ENCODE data around the gene MEI1.
"Not testable (repeated sequence)": the region's sequence is repeated elsewhere in the genome, so short reads cannot be mapped to it uniquely, and the experiment has no call there.

MEI1 gene

DNA sequence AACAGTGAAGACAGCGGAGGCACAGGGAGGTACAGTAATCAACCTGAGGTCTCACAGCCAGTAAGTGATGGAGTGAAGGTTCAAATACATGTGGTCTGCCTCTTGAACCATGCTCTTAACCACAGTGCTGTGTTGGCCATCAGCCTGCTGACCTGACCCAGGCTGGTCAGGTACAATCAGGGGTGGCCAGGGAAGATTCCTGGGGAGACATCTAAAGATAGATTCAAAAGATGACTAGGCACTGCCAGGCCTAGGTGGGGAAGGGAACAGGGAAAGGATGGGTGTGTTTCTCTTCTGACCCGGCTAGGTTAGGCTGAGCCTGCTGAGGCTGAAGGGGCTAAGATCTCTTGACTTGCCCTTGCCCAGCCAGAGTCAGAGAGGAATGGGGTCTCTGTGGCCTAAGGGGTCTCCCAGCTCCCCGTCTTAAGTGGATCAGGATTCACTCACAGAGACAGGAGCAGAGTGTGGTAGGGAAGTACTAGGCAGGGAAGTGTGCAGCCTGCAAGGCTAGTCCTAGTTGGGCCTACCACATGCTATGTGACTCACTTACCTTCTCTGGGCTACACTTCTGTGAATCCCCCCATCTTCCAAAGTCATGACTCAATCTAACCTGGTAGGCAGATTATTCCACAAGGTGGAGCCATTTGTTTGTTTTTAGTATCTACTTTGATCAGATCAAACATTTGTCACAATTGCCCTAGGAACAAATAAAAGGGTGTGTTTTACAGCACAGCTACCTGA lies 123.2 kb downstream of the MEI1 start:
- no peak for DNase-seq (ENCODE audit: low read depth)

DNA sequence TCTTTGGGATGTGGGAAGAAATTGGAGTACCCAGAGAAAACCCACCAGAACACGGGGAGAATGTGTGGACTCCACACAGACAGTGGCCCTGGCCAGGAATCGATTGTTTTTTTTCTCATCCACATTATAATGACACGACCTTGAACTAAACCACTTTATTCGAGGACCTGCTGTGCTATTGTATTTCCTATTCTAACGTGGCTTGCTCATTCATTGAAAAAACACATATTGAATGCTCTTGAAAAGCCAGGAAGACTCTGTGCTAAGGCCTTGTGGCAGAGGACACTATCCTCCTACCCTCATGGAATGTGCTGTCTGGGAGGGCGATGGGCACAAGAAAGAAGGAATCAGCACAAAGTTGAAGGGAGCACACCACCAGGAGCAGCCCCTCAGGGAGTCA lies 124.5 kb downstream of the MEI1 start:
- no peak for DNase-seq (ENCODE audit: low read depth)

DNA sequence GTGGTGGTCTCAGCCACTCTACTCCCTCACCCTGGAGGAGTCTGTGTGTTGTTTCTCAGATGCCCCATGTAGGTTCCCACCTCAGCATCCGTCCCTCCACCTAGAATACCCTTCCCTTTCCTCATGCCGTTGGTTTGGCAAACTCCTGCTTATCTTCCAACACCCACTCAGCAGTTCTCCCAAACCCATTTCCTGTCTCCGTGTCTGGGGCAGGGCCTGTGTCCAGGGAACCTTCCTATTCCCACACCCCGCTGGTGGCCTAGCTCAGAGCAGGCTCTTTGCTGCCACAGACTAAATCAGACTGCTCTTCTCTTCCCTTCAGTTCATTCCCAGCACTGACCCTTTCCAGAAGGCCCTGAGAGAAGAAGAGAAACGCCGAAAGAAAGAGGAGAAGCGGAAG lies 126.1 kb downstream of the MEI1 start:
- no peak for DNase-seq (ENCODE audit: low read depth)

DNA sequence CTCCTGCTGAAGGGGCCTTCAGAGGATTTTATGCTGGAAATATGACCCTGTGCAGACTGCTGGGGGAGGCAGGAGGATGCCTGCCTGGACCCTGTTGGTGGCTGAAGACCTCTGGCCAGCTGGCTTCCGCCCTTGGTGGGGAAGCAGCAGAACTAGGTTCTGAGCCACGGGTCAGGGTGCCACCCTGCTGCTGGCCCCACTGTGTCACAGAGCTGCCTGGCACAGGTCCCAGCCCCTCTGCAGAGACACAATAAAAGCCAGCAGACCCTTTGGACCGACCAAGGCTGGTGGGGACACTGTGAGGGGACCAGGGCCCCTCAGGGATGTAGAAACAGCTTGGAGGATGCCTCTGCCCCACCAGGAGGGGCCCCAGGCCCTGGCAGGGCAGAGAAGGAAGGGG lies 126.7 kb downstream of the MEI1 start:
- no peak for DNase-seq (ENCODE audit: low read depth)

DNA sequence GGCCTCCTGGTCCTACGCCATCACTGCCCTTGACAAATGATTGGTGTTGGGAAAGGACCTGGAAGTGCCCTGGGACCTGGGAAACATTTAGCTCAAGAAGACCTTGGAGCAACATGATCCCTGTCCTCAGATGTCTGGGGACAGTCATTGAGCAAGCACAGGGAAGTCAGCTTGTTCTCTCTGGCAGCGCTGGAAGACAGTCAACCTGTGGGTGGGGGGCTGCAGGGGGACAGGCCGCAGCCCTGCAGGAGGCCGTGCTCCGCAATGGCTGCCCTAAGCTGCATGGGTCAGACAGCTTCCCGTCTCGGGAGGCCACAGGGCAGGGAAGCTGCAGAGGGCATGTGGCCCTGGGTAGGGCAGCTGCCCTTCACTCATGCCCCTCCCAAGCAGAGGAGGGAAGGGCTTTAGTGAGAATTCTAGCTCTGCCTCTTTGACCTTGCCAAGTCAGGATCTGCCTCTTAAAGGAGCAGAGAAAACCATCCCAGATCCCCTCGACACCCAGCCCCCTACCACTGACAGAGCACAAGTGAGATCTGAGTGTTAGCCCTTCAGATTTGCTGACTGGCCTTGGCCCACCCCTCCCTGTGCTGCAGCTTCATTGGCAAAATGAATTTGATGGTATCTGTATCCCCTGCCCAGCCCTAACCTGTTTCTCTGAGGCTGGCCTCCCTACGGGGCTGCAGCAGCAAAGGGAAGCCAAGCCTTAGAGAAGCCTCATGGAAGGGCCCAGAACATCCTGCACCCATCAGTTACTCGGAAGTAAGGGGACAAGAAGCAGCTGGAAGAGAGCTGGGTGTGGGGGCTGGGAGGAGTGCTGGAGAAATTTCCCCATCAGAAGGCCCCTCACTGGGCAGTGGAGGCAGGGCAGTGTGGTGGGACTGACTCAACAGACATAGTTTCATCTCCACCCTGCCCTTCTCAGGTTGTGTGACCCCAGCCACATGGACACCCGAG lies 127.4 kb downstream of the MEI1 start:
- DNase-seq (ENCODE audit: low read depth), result no peak

DNA sequence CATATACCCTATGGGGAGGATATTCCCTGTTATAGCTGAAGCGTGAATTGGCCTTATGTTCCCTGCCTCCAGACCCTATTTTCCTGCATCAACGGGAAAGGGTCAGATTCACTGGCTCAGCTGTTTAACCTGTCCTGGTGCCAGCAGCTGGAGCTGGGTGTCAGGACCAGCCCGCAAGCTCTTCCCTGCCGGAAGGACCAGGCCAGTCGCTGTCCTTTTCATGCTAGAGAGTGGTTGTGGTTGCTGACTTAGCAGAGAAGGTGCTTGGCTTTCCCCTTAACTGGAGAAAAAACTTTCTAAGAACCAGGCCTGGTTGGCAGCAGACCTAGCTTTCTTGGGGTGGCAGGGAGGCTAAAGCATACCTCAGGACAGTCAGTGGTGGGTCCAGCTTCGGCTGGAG lies 128.4 kb downstream of the MEI1 start:
- DNase-seq (ENCODE audit: low read depth), result no peak

DNA sequence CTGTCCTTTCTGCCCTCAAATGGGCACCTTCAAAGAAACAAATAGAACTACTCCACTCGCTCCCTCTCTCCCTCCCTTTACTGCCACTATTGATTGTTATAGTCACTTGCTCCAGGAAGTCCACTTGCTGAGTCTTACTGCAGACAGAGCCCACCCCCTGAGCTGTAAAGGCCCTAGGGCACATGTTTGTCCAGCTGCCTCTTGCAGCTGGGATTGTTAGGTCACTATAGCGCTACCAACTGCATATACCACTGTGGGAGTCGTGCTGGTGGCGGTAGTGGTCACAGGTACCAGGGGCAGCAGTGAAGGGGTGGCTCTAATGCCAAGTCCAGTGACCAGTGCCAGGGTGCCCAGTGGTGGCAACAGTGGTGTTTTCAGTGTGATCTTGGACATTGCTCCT lies 129.2 kb downstream of the MEI1 start:
- no peak for DNase-seq (ENCODE audit: low read depth)

DNA sequence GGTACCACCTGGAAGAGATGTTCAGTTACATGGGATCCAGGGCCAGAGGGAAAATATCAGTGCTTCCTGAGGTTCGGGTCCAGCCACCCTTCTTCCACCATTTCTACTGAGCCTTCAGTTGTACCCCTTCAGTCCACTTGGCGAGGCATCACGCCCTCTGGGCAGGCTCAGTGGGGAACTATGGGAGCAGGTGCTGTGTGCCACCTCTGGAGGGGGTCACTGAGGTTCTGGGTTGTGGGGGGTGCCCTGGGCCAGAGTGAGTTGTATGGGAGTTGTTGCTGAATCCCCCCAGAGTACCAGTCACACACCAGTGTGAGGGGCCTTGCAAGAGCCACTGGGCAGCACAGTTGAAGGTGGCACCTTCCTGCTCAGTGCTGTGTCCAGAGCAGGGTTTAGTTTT lies 130.9 kb downstream of the MEI1 start:
- DNase-seq (ENCODE audit: low read depth), result no peak

DNA sequence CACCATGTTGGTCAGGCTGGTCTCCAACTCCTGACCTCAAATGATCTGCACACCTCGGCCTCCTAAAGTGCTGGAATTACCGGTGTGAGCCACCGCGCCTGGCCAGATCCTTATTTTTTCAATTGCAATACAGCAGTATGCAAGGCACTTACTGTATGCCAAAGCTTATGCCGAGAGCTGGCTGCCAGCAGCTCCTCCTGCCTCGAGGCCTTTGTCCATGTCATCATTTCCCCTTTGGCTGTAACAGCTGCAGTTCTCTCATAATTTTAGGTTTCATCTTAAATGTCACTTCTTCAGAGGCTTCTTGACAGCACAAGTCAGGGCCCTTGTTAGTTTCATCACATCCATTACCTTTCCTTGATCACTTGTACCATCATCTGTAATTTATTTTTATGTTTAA lies 132.1 kb downstream of the MEI1 start:
- no peak for DNase-seq (ENCODE audit: low read depth)

DNA sequence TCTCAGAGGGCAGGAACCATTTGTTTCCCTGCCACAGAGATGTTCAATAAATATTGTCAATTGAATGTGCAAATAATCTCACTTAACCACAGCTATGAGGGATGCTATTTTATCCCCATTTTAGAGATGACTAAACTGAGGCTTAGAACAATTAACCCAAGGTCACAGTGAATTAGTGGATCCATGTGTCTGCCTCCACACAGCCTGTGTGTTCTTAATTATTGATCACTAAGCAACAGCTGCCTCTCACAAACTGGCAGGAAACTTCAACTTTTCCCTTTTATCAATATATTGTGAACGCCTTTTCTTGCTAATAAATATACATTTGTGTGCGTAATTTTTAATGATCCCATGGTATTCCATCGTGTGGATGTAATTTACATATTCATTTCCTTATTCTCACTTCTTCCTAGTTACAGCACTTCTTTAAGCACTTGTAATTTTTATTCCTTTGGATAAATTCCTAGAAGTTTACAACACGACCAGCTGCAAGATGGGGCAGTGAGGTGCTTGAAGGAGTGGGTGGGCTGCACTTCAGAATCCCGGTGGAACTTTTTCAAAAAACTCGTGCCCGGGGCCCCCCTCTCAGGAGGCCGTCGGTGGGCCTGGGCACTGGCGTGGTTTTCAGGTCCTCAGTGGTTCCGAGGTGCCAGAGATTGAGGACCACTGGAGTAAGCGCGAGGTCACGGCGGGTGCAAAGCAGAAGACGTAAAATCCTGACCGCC lies 132.7 kb downstream of the MEI1 start:
- DNase-seq (ENCODE audit: low read depth), result no peak

DNA sequence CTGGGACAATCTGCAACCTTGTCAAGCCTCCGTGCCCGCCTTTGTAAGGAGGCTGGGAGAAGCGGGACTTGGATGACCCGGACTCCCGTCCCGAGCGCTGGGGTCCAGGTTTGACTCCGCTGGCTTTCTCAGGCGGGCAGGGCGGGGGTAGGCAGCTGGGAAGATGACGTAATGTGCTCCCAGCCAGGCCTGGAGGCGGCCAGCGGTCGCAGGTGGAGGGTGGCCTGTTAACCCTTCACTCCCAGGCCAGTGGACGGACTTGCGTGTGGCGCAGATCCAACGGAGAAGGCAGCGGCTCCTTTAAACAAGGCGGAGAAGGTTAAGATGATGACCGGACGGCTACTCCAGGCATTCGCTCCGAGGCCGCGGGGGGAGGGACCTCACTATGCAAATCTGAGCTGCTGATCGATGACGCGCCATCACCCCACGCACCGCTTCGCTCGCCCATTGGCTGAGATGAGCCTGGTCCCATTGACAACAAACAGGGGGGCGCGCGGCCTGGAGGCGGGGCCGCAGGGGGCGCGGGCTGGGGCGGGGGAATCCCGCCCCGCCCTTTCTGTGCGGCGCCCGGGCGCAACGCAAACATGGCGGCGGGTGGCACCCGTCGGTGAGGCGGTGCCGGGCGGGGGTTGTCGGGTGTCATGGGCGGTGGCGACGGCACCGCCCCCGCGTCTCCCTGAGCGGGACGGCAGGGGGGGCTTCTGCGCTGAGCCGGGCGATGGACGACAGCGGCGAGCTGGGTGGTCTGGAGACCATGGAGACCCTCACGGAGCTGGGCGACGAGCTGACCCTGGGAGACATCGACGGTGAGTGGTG lies 133.5 kb downstream of the MEI1 start, which contains the start of gene SREBF2:
SREBF2 (plus strand) TSS at position 553 of the 816 bp plus-strand sequence; CDS start at position 719, 166 bp downstream.
- DNase-seq (ENCODE audit: low read depth), result peak; percentile 99

DNA sequence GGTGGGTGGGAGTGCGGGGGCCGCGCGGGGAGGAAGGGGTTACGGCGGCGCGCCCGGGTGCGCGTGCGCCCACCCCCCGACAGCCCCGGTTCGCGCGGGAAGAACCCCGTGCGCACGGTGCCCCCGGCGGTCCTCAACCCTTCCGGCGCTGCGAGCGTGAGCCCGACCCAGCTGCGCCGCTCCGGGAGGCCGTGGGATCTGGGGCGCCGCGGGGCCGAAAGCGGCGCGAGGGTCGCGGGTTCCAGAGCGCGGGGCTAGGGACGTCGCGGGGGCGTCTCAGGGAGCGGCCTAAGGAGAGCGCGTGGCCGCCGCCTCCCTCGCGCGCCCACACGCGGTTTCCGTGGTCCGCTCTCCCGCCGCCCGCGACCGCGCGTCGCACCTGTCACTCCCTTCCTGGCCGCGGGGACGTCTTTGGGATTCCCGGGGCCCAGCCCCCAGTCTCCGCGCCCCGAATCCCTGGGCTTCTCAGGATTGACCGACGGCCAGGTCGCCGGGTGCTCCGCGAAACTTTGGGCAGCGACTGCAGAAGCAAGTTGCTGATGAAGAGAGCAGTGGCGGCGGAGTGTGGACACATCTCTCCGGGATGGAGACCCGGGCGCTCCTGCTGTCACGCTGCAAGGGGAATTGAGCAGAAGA lies 134.2 kb downstream of the MEI1 start:
- no peak for DNase-seq (ENCODE audit: low read depth)

DNA sequence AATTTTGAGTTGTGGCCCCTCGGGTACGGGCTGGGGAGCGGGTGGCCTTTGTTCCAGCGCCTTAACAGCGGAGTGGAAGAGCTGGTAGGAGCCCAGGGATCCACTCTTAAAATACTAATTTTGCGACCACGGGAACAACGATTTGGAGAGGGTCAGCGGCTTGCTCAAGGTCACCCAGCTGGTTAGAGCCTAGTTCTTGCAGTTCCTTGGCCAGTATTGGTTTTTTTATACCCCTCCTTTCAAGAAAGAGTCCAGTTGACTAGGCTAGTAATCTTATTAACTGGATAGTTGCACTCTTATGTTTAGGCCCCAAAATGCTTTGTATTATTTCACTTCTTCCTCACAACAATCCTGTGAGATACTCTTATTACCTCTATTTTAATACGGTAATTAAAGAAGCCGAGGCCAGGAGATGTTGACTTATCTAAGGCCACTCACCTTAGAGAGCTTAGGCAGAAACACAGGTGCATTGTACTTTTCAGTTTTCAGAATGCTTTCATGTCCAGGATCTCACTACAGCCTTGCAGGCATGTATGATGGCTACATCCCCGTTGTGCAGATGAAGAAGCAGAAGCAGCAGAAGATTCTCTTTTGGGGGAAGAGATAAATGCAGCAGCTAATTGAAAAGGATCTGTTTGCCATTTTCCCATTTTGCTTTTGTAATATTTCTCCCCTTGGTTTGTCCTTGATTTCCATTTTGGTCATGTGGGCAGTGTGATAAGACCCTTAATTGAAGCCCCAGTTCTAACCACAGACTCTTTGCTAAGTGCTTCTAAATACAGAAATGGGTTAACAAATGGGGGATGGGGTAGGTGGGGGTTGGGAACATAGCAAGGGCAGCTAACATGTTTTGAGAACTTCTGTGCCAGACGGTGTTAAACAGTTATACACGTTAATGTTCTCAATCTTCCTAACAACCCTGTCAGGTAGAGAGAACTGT lies 135.0 kb downstream of the MEI1 start:
- DNase-seq (ENCODE audit: low read depth), result no peak

DNA sequence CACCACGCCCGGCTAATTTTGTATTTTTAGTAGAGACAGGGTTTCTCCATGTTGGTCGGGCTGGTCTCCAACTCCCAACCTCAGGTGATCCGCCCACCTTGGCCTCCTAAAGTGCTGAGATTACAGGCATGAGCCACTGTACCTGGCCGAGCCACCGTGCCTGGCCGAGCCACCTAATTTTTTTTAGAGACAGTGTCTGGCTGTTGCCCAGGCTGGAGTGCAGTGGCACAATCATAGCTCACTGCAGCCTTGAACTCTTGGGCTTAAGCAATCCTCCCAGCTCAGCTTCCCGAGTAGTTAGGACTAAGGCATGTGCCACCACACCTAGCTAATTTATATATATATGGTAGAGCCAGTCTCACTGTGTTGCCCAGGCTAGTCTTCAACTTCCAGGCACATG lies 136.2 kb downstream of the MEI1 start:
- DNase-seq (ENCODE audit: low read depth), result not testable (repeated sequence)

DNA sequence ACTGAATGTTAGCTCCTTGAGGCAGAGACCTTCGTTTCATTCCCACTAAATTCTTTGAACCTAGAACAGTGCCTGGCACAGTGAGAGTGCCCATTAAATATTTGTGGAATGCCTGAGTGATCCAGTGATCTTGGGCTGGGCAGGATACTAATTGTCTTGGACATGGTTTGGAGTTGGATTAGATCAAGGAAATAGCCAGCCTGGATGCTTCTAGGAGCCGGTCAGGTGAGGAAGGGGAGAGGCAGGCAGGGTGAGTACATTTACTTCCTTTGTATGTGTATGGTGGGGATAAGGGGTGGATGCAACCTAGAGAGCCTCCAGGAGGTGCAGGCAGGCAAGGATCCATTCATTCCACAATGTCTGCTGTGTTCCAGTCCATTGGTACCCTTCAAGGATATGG lies 137.2 kb downstream of the MEI1 start:
- DNase-seq (ENCODE audit: low read depth), result no peak

DNA sequence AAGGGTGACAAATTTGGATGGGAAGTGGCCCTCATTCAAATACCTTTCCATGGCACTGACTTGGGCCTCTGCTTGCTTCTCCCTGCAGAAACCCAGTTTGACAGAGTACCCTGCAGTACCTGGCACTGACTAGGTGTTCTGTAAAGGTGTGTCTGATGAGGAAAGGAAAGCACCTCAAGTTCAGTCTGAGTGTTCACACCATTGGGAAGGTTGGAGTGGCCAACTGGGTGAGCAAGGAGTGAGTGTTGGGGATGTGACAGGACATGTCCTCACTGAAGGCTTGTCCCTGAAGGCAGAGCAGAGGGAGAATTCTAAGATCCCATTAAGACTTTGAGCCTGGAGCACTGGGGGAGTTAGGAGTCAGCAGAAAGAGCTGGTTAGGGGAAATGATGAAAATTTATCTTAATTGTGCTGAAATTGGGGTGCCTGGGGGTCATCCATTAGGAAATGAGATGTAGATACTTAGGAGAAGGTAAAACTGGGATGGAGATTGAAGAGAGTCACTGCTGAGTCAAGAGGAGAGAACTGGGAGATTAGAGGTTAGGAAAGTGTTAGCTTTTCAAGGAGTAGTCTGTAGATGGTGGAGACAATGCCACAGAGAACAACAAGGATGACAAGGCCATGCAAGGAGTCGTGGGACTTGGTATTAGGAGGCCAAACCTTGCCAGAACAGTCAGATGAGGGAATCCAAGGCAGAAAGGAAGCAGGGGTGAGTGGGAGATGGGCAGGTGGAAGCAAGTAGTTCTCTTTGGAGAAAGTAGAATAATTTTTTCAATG lies 139.7 kb downstream of the MEI1 start:
- no peak for DNase-seq (ENCODE audit: low read depth)

DNA sequence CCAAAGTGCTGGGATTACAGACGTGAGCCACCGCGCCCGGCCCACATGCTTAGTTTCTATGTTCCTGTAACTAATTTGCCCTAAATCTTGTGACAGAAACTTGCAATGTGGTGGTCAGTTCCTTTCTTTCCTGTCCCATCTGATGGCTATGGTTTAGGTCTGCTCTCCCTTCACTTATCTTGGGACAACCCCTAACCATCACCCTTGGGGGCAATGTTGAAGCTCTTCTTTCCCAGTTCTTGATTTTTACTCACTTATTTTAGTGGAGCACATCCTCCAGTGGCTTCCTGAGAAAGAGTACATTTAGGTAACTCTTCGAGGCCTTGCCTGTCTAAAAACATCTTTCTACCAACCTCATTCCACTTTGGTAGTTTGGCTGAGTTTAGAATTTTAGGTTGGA lies 140.9 kb downstream of the MEI1 start:
- no peak for DNase-seq (ENCODE audit: low read depth)

DNA sequence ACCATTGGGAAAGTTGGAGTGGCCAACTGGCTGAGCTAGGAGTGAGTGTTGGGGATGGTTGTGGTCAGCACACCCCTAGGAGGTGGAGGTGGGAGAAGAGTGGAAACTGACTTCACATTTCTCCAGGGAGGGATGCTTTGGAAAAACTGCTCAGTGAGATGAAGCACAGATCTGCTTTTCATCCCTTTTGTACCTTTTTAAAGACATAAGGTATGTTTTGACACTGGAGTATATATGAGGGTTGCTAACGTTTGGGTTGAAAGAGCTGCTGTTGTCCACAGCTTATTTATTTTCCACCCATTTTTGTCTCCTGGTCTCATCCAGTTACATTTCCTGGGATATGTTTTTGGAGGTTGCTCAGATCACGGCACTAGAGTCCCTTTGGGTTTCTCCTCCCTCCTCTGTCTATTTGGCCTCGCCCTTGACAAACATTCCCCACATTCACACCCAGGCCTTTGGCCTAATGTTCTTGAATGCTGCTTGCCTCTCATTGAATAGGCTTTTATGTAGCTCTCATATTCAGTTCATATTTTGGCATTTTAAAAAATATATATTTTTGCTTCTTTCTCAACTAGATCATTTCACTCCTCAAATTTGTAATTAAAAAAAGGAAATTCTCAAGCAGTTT lies 141.9 kb downstream of the MEI1 start:
- DNase-seq (ENCODE audit: low read depth), result no peak
